HEK293T (cell line): ENCODE data around the gene CAVIN1.
"Not testable (repeated sequence)": the region's sequence is repeated elsewhere in the genome, so short reads cannot be mapped to it uniquely, and the experiment has no call there.

ENCODE experiments used
- CTCF ChIA-PET: fragments of 350-600 bp; formaldehyde crosslinking; extraction: SDS; loops from one replicate; lab custom pipeline; 2021; ENCODE audit warnings: antibody characterized with exemption, inconsistent platforms; lab: Yijun Ruan, JAX
- POLR2A ChIA-PET: fragments of 350-600 bp; formaldehyde crosslinking; extraction: SDS; loops from one replicate; lab custom pipeline; 2020; ENCODE audit warnings: antibody characterized with exemption, inconsistent platforms; lab: Yijun Ruan, JAX
- DNase-seq: peaks from one replicate; pipeline ENCODE4 v3.0.0; 2012; ENCODE audit warnings: mixed read lengths; ENCODE audit errors: extremely low spot score
- ARNT ChIP-seq: fragments of 450-650 bp; IDR thresholded peaks from 2 replicates; pipeline ENCODE4 v1.6.1; 2017; ENCODE audit warnings: mild to moderate bottlenecking
- BHLHE40 ChIP-seq: fragments of 450-650 bp; IDR thresholded peaks from 2 replicates; pipeline ENCODE4 v1.6.1; 2016; ENCODE audit warnings: mild to moderate bottlenecking, moderate library complexity, borderline replicate concordance
- CTBP1 ChIP-seq: fragments of 450-650 bp; IDR thresholded peaks from 2 replicates; pipeline ENCODE4 v1.6.1; 2016; ENCODE audit warnings: borderline replicate concordance
- ELF4 ChIP-seq: fragments of 450-650 bp; IDR thresholded peaks from 2 replicates; pipeline ENCODE4 v1.6.1; 2017; ENCODE audit warnings: antibody characterized with exemption
- FOXA1 ChIP-seq: fragments of 450-650 bp; IDR thresholded peaks from 2 replicates; pipeline ENCODE4 v1.6.1; 2016; ENCODE audit warnings: mild to moderate bottlenecking
- FOXK2 ChIP-seq: fragments of 450-650 bp; IDR thresholded peaks from 2 replicates; pipeline ENCODE4 v1.6.1; 2016; ENCODE audit warnings: mild to moderate bottlenecking
- FOXM1 ChIP-seq: fragments of 450-650 bp; IDR thresholded peaks from 2 replicates; pipeline ENCODE4 v1.6.1; 2017; ENCODE audit warnings: mild to moderate bottlenecking, borderline replicate concordance
- HDGF ChIP-seq: fragments of 450-650 bp; IDR thresholded peaks from 2 replicates; pipeline ENCODE4 v1.6.1; 2017; ENCODE audit warnings: antibody characterized with exemption, borderline replicate concordance
- L3MBTL2 ChIP-seq: fragments of 450-650 bp; conservative IDR thresholded peaks from 2 replicates; pipeline ENCODE4 v1.6.1; 2016; ENCODE audit warnings: mild to moderate bottlenecking
- LEF1 ChIP-seq: fragments of 450-650 bp; IDR thresholded peaks from 2 replicates; pipeline ENCODE4 v1.6.1; 2017; ENCODE audit warnings: mild to moderate bottlenecking, borderline replicate concordance
- NFRKB ChIP-seq: fragments of 450-650 bp; IDR thresholded peaks from 2 replicates; pipeline ENCODE4 v1.6.1; 2016; ENCODE audit warnings: mild to moderate bottlenecking, moderate library complexity
- PKNOX1 ChIP-seq: fragments of 450-650 bp; IDR thresholded peaks from 2 replicates; pipeline ENCODE4 v1.6.1; 2016
- SP1 ChIP-seq: fragments of 450-650 bp; IDR thresholded peaks from 2 replicates; pipeline ENCODE4 v1.6.1; 2017
- SUZ12 ChIP-seq: fragments of 450-650 bp; IDR thresholded peaks from 2 replicates; pipeline ENCODE4 v1.6.1; 2016; ENCODE audit warnings: mild to moderate bottlenecking
- TARDBP ChIP-seq: fragments of 450-650 bp; IDR thresholded peaks from 2 replicates; pipeline ENCODE4 v1.6.1; 2016
- ZNF384 ChIP-seq: fragments of 450-650 bp; IDR thresholded peaks from 2 replicates; pipeline ENCODE4 v1.6.1; 2016

CAVIN1 gene

GRCh38 chr17:42373896-42374295 is 49.2 kb downstream of the CAVIN1 start:
- POLR2A ChIA-PET, result interaction anchor here (1.6 kb wide), 1 partner anchor 15 kb away, joined by 4 read pairs; no protein-coding TSS in a partner anchor
- no peak for DNase-seq
- CTCF ChIA-PET, result no interaction called here
- TF ChIP-seq LEF1, result no peak
- TF ChIP-seq ZNF384, result no peak
- no peak for TF ChIP-seq BHLHE40
- TF ChIP-seq CTBP1, result no peak
- no peak for TF ChIP-seq ARNT
- TF ChIP-seq FOXM1, result no peak
- no peak for TF ChIP-seq TARDBP

GRCh38 chr17:42372142-42372541 is 50.9 kb downstream of the CAVIN1 start:
- ChIA-PET POLR2A (interaction anchor here (1.4 kb wide), 1 partner anchor 16 kb away, joined by 3 read pairs; the partner anchor contains the start of gene STAT3), CTCF (no interaction called here)
- no peak for DNase-seq
- no peak for TF ChIP-seq FOXK2
- no peak for TF ChIP-seq BHLHE40
- no peak for TF ChIP-seq CTBP1
- TF ChIP-seq ELF4, result no peak
- TF ChIP-seq ZNF384, result no peak
- TF ChIP-seq FOXM1, result no peak
- TF ChIP-seq SUZ12, result no peak
- TF ChIP-seq ARNT, result no peak
- no peak for TF ChIP-seq FOXA1

- CTCF ChIA-PET, DNase-seq: not testable (repeated sequence)
- POLR2A ChIA-PET, result interaction anchor here (1.8 kb wide), 1 partner anchor 20 kb away, joined by 8 read pairs; the partner anchor contains the start of gene STAT3
Observed at GRCh38 chr17:42368797-42369561, 54.1 kb downstream of the CAVIN1 start.

GRCh38 chr17:42368310-42368709 is 54.7 kb downstream of the CAVIN1 start:
- POLR2A ChIA-PET, result interaction anchor here (1.8 kb wide), 1 partner anchor 20 kb away, joined by 8 read pairs; the partner anchor contains the start of gene STAT3
- DNase-seq, CTCF ChIA-PET: not testable (repeated sequence)
- peak; percentile 5; the same call in 1 of the 2 replicates for TF ChIP-seq ZNF384

- ChIA-PET POLR2A (interaction anchor here (1.1 kb wide), 1 partner anchor 22 kb away, joined by 3 read pairs; the partner anchor contains the start of gene STAT3), CTCF (interaction anchor here (0.6 to 0.7 kb wide), 2 partner anchors 44 to 447 kb away, joined by 3 to 4 read pairs; no protein-coding TSS in a partner anchor)
- DNase-seq, result not testable (repeated sequence)
- TF ChIP-seq ZNF384, result 0 out of 2 replicates have a peak, but pooled peaks have one; percentile 28
Observed at GRCh38 chr17:42366176-42367023, 56.7 kb downstream of the CAVIN1 start.

- ChIA-PET POLR2A (no interaction called here), CTCF (no interaction called here)
- DNase-seq, result no peak
- TF ChIP-seq FOXK2 (no peak), FOXA1 (no peak), ARNT (no peak), TARDBP (no peak), NFRKB (no peak), BHLHE40 (no peak), SUZ12 (no peak), FOXM1 (no peak), ZNF384 (no peak), HDGF (no peak), ELF4 (no peak), CTBP1 (no peak), PKNOX1 (no peak), LEF1 (no peak), SP1 (no peak), L3MBTL2 (no peak)
Observed at GRCh38 chr17:42365136-42365535, 57.9 kb downstream of the CAVIN1 start.

GRCh38 chr17:42363767-42364585 is 59.1 kb downstream of the CAVIN1 start:
- CTCF ChIA-PET, result interaction anchor here (1.0 to 1.2 kb wide), 2 partner anchors 16 to 43 kb away, joined by 3 read pairs; no protein-coding TSS in a partner anchor
- POLR2A ChIA-PET, result no interaction called here
- TF ChIP-seq ZNF384 (no peak), SUZ12 (no peak), CTBP1 (no peak)
- DNase-seq, result no peak
